ENCODE data around the gene PWP1.
"Not testable (repeated sequence)": the region's sequence is repeated elsewhere in the genome, so short reads cannot be mapped to it uniquely, and the experiment has no call there.

PWP1 gene

GRCh38 chr12:107704041-107704440, 18.4 kb downstream of the PWP1 start:
- TF ChIP-seq CTCF (IDR thresholded peaks at IDR 0.05; ENCODE audit: low read depth, low read length, missing control alignments), result no peak
- no peak for DNase-seq (ENCODE audit: low read depth)
- no peak overlapping the region for H3K4me3 ChIP-seq (ENCODE audit: low read depth, low read length)

GRCh38 chr12:107705522-107705921, 19.9 kb downstream of the PWP1 start:
- not testable (repeated sequence) for DNase-seq (ENCODE audit: low read depth); H3K4me3 ChIP-seq (ENCODE audit: low read depth, low read length)

- TF ChIP-seq CTCF (IDR thresholded peaks at IDR 0.05; ENCODE audit: low read depth, low read length, missing control alignments), result no peak
- H3K4me3 ChIP-seq (ENCODE audit: low read depth, low read length), result no peak overlapping the region
- no peak for DNase-seq (ENCODE audit: low read depth)
Measured at GRCh38 chr12:107715780-107716179, 30.2 kb downstream of the PWP1 start.

- no peak for DNase-seq (ENCODE audit: low read depth)
- TF ChIP-seq CTCF (IDR thresholded peaks at IDR 0.05; ENCODE audit: low read depth, low read length, missing control alignments), result no peak
- H3K4me3 ChIP-seq (ENCODE audit: low read depth, low read length), result no peak overlapping the region
Measured at GRCh38 chr12:107718606-107719005, 33.0 kb downstream of the PWP1 start.

GRCh38 chr12:107727327-107727726, 41.7 kb downstream of the PWP1 start:
- H3K4me3 ChIP-seq (ENCODE audit: low read depth, low read length); DNase-seq (ENCODE audit: low read depth): not testable (repeated sequence)

GRCh38 chr12:107727742-107728141, 42.1 kb downstream of the PWP1 start:
- H3K4me3 ChIP-seq (ENCODE audit: low read depth, low read length); DNase-seq (ENCODE audit: low read depth): not testable (repeated sequence)

- no peak for TF ChIP-seq CTCF (IDR thresholded peaks at IDR 0.05; ENCODE audit: low read depth, low read length, missing control alignments)
- no peak for DNase-seq (ENCODE audit: low read depth)
- no peak overlapping the region for H3K4me3 ChIP-seq (ENCODE audit: low read depth, low read length)
Measured at GRCh38 chr12:107730618-107731341, 45.2 kb downstream of the PWP1 start.

- DNase-seq (ENCODE audit: low read depth), result peak; percentile 8
- no peak overlapping the region for H3K4me3 ChIP-seq (ENCODE audit: low read depth, low read length)
- TF ChIP-seq CTCF (IDR thresholded peaks at IDR 0.05; ENCODE audit: low read depth, low read length, missing control alignments), result no peak
Measured at GRCh38 chr12:107731366-107731765, 45.8 kb downstream of the PWP1 start.

Measured in GM12864 (cell line).